Skin epidermis (tissue), 12 donors: ENCODE results near the gene ACTR10.

Source experiments
- H3K27ac ChIP-seq, 21 experiments: fragments of 200-600 bp; sonication (generic) in 11 of 21; one replicate each; pipeline ENCODE4 v1.5.0; 2020; ENCODE audit warnings: mild to moderate bottlenecking in 3 of 21, inconsistent platforms in 2 of 21, moderate library complexity in 2 of 21
- H3K4me3 ChIP-seq, 7 experiments: fragments of 200-600 bp; sonication (generic) in 2 of 7; one replicate each; pipeline ENCODE4 v1.5.0; 2020; ENCODE audit warnings: inconsistent platforms in 2 of 7, mild to moderate bottlenecking in 2 of 7, moderate library complexity in 1 of 7

The ACTR10 gene

GRCh38 chr14:58199726-58200479 lies at the start of gene ACTR10:
ACTR10 (plus strand) TSS chr14:58200149; CDS start chr14:58200218, 69 bp downstream.
- peak within 1 kb of the TSS; percentile 90 to 99 (median 97) for H3K27ac ChIP-seq
- peak within 1 kb of the TSS; percentile 62 to 92 (median 82) for H3K4me3 ChIP-seq

- no peak overlapping the region for H3K4me3 ChIP-seq
Measured at GRCh38 chr14:58150243-58150805, 49.6 kb upstream of the ACTR10 start.

GRCh38 chr14:58151133-58152013 lies 48.6 kb upstream of the ACTR10 start:
- H3K4me3 ChIP-seq, result peak overlapping the region; percentile 45 to 79 (median 69)
- H3K27ac ChIP-seq, result peak overlapping the region in 17 of 21 experiments; percentile 2 to 80 (median 50)

More at GRCh38 chr14:58150243-58150805, 49.6 kb upstream of the ACTR10 start:
- no peak overlapping the region for H3K27ac ChIP-seq

- Histone ChIP-seq H3K27ac (peak within 1 kb of the TSS in 17 of 21 experiments; percentile 4 to 80 (median 50)), H3K4me3 (peak within 1 kb of the TSS; percentile 45 to 79 (median 69))
Measured at GRCh38 chr14:58152014-58152857, 47.7 kb upstream of the ACTR10 start, which contains the start of gene ARMH4. ARMH4 (minus strand) TSS chr14:58152213; CDS start chr14:58139358, 12,855 bp downstream.

- H3K27ac ChIP-seq, result no peak overlapping the region
- no peak overlapping the region for H3K4me3 ChIP-seq
Measured at GRCh38 chr14:58160561-58160960, 39.4 kb upstream of the ACTR10 start.

GRCh38 chr14:58166005-58166983 lies 33.7 kb upstream of the ACTR10 start:
- no peak overlapping the region for H3K4me3 ChIP-seq
- no peak overlapping the region for H3K27ac ChIP-seq

- H3K4me3 ChIP-seq, result no peak overlapping the region
- H3K27ac ChIP-seq, result no peak overlapping the region
Measured at GRCh38 chr14:58167057-58167456, 32.9 kb upstream of the ACTR10 start.

- Histone ChIP-seq H3K4me3 (no peak overlapping the region), H3K27ac (no peak overlapping the region)
Measured at GRCh38 chr14:58167891-58168290, 32.1 kb upstream of the ACTR10 start.

- no peak overlapping the region for H3K27ac ChIP-seq
Measured at GRCh38 chr14:58171090-58171489, 28.9 kb upstream of the ACTR10 start.

GRCh38 chr14:58177125-58177524 lies 22.8 kb upstream of the ACTR10 start:
- H3K4me3 ChIP-seq, result no peak overlapping the region
- H3K27ac ChIP-seq, result no peak overlapping the region

More at GRCh38 chr14:58171090-58171489, 28.9 kb upstream of the ACTR10 start:
- no peak overlapping the region for H3K4me3 ChIP-seq

- Histone ChIP-seq H3K27ac (no peak overlapping the region), H3K4me3 (no peak overlapping the region)
Measured at GRCh38 chr14:58189176-58189575, 10.8 kb upstream of the ACTR10 start.

- no peak overlapping the region for H3K27ac ChIP-seq
- no peak overlapping the region for H3K4me3 ChIP-seq
Measured at GRCh38 chr14:58191763-58192601, 8.0 kb upstream of the ACTR10 start.

GRCh38 chr14:58193542-58193941 lies 6.4 kb upstream of the ACTR10 start:
- peak overlapping the region in 1 of 21 experiments; percentile 60 for H3K27ac ChIP-seq
- H3K4me3 ChIP-seq, result no peak overlapping the region

- Histone ChIP-seq H3K27ac (no peak overlapping the region), H3K4me3 (no peak overlapping the region)
Measured at GRCh38 chr14:58196198-58196597, 3.8 kb upstream of the ACTR10 start.

GRCh38 chr14:58198086-58198485 lies 1.9 kb upstream of the ACTR10 start:
- H3K27ac ChIP-seq, result no peak overlapping the region
- no peak overlapping the region for H3K4me3 ChIP-seq

GRCh38 chr14:58200480-58200841 lies 512 bp downstream of the ACTR10 start:
- H3K27ac ChIP-seq, result peak overlapping the region; percentile 90 to 99 (median 97)
- H3K4me3 ChIP-seq, result peak overlapping the region; percentile 62 to 92 (median 82)

- peak overlapping the region; percentile 62 to 92 (median 82) for H3K4me3 ChIP-seq
- peak overlapping the region in 19 of 21 experiments; percentile 90 to 98 (median 97) for H3K27ac ChIP-seq
Measured at GRCh38 chr14:58200846-58201245, 897 bp downstream of the ACTR10 start.
